NCI-H1436 (cell line): ENCODE results near the gene ITGAX.
"Not testable (repeated sequence)": the region's sequence is repeated elsewhere in the genome, so short reads cannot be mapped to it uniquely, and the experiment has no call there.

Experiments
- DNase-seq: peaks from one replicate; lab custom pipeline; 2025; lab: John Stamatoyannopoulos, UW

Gene ITGAX

DNA sequence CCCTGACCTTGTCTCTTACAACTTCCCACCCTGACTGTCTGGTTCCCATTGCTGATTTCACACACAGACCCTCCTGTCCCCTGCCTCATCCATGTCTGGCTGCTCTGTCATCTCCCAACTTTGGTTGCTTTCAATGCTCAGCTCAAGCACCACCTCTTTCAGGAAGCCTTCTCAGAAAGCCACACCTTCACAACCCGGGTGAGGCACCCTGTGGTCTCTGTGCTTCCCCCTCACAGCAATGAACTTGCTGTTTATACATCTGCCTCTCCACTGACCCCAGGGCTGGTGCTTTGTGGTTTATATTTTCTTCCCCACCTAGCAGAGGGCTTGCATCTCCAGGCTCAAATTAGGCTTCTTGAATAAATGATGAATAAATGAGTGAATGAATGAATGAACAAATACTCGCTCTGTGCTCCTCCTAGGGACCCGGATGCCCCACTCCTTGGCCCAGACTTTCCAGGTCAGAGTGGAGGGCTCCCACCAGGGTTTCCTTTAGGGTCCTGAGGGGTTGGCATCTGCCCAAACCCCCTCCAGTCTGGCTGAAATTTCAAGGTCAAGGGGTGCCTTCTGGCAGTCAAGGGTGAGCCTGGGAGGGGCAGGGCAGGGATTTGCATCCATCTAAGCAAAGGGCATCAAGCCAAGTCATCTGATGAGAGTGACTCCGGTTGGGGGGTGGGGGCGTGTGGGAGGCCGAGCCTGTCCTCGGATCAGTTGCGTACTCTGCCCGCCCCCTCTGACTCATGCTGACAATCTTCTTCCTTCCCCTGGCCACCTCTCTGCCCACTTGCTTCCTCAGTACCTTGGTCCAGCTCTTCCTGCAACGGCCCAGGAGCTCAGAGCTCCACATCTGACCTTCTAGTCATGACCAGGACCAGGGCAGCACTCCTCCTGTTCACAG, at the start of gene ITGAX:
Gene ITGAX, plus strand, starts transcription at position 783 of the 898 bp plus-strand sequence. Its CDS starts 79 bp downstream, at position 862.
- DNase-seq: no peak

DNA sequence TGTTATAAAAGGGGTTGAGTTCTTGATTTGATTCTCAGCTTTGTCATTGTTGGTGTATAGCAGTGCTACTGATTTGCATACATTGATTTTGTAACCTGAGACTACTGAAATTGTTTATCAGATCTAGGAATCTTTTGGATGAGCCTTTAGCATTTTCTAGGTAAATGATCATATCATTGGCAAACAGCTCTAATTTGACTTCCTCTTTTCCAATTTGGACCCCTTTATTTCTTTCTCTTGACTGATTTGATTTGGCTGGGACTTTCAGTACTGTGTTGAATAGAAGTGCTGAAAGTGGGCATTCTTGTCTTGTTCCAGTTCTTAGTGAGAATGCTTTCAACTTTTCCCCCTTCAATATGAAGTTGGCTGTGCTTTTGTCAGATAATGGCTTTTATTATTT, 49.8 kb upstream of the ITGAX start:
- DNase-seq: no peak

DNA sequence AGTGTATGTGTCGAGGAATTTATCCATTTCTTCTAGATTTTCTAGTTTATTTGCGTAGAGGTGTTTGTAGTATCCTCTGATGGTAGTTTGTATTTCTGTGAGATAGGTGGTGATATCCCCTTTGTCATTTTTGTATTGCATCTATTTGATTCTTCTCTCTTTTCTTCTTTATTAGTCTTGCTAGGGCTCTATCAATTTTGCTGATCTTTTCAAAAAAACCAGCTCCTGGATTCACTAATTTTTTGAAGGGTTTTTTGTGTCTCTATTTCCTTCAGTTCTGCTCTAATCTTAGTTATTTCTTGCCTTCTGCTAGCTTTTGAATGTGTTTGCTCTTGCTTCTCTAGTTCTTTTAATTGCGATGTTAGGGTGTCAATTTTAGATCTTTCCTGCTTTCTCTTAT, 46.6 kb upstream of the ITGAX start:
- DNase-seq: not testable (repeated sequence)

DNA sequence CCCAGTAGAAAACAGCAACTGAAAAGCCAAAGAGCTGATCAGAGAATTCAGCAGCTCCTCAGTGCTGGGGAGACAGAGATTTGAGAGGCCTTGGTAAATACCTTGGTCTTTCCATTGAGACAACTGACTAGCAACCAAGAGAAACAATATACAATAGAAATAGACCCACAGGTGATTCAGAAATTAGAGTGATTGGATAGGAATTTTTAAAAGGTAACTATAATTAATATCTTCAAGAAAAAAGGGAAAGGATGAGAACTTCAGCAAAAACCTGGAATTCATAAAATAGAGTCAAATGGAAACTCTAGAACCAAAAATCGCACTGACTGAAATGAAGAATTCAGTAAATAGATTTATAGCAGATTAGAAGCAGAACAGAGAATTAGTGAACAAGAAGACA, 32.5 kb upstream of the ITGAX start:
- no peak for DNase-seq

DNA sequence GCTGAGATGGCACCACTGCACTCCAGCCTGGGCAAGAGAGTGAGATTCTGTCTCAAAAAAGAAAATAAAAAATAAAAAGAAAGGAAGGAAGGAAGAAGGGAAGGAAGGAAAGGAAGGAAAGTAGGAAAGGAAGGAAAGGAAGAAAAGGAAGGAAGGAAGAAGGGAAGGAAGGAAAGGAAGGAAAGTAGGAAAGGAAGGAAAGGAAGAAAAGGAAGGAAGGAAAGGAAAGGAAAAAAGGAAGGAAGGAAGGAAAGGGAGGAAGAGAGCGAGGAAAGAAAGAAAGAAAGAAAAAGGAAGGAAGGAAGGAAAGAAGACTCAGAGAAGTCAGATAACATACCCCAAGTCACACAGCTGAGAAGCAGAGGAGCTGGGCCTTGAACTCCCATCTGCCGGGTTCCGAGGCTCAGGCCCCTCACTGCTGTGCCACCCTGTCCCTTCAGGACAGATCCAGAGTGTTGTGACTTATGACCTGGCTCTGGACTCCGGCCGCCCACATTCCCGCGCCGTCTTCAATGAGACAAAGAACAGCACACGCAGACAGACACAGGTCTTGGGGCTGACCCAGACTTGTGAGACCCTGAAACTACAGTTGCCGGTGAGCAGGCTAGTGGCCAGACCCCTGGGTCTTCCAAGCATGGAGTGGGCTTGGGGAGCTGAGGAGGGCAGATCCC, 30.9 kb upstream of the ITGAX start:
- no peak for DNase-seq

DNA sequence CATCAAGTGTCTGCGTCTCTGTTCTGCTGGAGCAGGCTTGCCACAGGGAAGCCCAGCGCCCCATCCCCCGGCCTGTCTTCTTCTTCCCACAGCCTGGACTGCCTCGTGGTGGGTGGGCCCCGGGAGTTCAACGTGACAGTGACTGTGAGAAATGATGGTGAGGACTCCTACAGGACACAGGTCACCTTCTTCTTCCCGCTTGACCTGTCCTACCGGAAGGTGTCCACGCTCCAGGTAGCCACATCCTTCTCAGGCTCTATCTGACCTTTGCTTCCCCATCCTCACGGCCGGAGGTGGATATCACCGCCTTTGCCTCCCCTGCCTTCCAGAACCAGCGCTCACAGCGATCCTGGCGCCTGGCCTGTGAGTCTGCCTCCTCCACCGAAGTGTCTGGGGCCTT, 29.8 kb upstream of the ITGAX start:
- DNase-seq: no peak

DNA sequence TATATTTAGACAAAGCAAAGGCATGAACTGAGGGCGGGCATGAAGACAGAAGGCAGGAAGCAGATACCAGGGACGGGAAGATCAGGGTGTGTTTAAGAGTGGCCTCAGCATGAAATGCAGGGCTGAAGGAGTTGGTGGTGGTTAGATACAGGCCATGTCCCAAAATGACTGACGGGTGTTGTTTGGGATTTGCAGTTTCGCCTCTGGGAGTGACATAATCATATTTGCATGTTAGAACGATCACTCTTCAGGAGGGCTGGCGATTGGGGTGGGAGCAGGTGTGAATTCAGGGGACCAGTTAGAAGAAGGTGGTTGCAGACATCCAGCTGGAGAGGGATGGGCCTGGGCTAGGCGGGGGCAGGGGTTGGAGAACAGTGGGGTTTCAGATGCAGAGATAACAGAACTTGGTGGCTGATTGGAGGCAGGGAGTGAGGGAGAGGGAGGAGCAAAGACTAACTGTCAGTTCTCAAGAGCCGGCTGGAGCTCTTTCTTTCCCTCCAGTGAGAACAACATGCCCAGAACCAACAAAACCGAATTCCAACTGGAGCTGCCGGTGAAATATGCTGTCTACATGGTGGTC, 27.2 kb upstream of the ITGAX start:
- DNase-seq: no peak

DNA sequence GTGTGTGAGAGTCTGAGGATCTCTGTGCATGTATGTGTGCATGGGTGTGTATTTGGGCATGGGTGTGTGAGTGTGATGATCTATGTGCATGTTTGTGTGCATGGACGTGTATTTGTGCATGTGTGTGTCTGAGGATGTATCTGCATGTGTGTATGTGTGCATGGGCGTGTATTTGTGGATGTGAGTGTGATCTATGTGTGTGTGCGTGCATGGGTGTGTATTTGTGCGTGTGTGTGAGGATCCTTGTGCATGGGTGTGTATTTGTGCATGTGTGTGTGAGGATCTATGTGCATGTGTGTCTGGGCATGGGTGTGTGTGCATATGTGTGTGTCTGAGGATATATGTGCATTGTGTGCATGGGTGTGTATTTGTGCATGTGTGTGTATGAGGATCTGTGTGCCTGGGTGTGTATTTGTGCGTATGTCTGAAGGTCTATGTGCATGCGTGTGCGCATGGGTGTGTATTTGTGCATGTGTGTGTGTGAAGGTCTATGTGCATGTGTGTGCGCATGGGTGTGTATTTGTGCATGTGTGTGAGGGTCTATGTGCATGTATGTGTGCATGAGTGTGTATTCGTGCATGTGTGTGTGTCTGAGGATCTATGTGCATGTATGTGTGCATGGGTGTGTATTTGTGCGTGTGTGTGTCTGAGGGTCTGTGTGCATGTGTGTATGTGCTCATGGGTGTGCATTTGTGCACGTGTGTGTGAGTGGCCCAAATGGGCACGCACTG, 26.5 kb upstream of the ITGAX start:
- DNase-seq: no peak

DNA sequence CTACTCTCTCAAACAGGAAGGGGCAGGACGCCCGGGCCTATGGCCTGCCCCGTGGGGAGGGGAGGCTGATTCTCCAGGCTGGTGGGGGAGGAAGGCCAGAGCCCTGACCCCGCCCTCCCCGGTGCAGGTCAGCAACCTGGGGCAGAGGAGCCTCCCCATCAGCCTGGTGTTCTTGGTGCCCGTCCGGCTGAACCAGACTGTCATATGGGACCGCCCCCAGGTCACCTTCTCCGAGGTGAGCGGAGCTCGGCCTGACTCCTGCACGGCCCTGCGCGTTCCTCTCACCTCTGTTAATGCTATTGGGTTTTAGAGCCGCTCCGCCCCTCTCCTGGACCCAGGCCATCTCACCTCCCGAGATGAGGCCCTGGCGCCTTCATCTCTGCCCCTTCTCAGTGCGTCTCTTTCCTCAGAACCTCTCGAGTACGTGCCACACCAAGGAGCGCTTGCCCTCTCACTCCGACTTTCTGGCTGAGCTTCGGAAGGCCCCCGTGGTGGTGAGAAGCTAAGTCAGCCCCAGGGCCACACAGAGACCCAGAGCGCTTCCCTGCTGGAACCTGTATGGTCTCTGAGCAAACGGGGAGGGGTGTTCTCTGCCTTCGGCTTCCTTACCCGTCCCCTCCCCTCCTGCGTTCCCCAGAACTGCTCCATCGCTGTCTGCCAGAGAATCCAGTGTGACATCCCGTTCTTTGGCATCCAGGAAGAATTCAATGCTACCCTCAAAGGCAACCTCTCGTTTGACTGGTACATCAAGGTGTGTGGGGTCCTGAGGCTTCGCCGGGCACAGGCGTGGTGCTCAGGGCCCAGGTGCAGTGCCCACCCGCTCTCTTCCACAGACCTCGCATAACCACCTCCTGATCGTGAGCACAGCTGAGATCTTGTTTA, 25.1 kb upstream of the ITGAX start:
- no peak for DNase-seq

DNA sequence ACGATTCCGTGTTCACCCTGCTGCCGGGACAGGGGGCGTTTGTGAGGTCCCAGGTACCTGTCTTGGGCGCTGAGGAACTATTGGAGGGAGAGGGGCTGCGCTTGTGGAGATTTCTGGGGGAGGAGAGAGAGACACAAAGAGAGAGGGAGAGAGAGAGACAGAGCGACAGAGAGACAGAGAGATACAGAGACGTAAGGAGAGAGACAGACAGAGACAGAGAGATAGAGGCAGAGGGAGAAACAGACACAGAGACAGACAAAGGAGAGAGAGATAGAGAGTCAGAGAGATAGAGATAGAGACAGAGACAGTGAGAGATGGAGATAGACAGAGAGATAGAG, 24.5 kb upstream of the ITGAX start:
- no peak for DNase-seq

DNA sequence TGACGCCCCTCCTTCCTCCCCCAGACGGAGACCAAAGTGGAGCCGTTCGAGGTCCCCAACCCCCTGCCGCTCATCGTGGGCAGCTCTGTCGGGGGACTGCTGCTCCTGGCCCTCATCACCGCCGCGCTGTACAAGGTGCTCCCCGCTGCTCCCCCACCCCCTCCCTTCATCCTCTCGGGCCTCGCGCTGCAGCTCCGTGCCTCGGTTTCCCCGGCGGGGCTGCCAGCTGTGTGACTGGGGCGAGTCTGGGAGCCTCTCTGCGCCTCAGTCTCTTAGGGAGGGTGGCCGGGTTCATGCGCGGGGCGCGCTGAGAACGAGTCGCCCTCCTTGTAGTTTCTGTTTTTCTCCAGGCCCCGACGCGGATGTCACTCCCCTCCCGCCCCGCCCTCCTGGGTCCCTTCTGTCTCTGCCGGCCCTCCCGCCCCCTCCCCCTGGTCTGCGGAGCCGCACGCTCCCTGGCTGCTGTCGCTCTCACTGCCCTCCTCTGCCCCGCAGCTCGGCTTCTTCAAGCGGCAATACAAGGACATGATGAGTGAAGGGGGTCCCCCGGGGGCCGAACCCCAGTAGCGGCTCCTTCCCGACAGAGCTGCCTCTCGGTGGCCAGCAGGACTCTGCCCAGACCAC, 23.7 kb upstream of the ITGAX start:
- DNase-seq: no peak

DNA sequence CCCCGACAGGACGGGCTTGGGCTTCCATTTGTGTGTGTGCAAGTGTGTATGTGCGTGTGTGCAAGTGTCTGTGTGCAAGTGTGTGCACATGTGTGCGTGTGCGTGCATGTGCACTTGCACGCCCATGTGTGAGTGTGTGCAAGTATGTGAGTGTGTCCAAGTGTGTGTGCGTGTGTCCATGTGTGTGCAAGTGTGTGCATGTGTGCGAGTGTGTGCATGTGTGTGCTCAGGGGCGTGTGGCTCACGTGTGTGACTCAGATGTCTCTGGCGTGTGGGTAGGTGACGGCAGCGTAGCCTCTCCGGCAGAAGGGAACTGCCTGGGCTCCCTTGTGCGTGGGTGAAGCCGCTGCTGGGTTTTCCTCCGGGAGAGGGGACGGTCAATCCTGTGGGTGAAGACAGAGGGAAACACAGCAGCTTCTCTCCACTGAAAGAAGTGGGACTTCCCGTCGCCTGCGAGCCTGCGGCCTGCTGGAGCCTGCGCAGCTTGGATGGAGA, 23.1 kb upstream of the ITGAX start:
- no peak for DNase-seq

DNA sequence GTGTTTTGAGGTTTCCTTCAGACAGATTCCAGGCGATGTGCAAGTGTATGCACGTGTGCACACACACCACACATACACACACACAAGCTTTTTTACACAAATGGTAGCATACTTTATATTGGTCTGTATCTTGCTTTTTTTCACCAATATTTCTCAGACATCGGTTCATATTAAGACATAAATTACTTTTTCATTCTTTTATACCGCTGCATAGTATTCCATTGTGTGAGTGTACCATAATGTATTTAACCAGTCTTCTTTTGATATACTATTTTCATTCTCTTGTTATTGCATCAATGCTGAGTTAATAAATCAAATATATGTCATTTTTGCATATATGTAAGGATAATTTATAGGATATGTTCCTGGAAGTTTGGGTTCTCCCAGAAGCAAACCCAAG, 22.4 kb upstream of the ITGAX start:
- no peak for DNase-seq

DNA sequence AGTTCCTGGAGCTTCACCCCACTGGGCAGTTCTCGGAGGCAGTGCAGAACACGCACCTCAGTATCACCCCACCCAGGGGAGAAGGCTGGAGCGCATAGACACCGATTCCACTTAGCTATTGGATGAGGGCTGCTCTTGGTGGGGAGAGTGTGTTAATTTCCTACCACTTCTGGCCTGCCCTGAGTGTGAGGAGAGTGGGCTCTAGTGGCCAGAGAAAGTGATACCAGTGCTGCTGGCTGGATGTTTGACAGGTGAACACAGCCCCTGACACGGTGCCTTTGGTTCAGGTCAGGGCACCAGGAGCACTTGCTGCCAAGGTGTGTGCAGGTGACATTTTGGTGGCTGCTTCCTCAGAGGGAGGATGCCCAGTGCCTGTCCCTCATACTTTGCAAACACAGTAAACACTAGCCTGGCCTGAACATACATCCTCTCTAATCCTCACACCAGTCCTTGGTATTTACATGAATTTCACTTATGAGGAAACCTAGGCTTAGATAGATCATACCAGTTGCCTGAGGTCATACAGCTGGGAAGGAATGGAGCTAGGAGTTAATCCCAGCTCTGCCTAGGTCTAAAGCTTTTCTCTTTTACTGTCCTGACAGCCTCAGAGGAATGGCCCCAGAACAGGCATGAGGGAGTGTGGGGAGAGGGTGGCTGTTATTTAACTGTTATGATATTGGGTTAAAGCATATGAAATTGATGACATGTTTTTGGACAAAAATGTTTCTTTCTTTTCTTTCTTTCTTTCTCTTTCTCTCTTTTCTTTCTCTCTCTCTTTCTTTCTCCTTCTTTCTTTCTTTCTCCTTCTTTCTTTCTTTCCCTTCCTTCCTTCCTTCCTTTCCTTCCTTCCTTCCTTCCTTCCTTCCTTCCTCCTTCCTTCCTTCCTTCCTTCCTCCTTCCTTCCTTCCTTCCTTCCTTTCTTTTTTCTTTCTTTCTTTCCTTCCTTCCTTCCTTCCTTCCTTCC, 21.0 kb upstream of the ITGAX start:
- DNase-seq: peak; percentile 2

DNA sequence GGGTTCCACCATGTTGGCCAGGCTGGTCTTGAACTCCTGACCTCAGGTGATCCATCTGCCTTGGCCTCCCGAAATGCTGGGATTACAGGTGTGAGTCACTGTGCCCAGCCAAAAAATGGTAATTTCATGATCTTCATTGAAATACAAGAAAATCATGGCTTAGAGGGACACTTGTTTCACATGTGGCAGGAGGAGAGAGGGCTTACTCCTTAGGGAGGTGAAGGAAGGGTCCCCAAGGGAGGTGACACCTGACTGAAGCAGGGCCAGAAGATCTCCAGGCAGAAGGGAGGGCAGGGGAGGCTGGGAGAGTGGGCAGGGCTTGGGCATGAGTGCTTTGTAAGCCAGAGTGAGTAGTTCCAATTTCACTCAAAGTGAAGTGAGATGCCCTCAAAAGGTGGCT, 20.0 kb upstream of the ITGAX start:
- DNase-seq: no peak

DNA sequence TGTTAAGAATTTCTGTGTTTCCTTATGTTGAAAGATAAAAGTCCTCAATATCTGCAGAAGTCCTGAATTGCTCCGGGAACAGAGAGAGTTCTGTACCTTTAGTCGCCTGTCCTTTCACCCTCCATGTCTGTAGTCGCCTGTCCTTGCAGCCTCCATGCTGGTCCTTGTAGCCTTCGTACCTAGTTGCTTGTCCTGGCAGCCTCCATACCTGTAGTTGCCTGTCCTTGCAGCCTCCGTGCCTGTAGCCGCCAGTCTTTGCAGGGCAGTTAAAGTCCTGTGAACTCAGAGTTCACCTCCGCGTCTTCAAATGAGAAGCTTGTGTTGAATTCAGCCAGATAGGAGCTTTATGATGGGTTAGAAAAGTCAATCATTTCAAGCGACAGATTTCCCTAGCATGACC, 19.5 kb upstream of the ITGAX start:
- DNase-seq: no peak

DNA sequence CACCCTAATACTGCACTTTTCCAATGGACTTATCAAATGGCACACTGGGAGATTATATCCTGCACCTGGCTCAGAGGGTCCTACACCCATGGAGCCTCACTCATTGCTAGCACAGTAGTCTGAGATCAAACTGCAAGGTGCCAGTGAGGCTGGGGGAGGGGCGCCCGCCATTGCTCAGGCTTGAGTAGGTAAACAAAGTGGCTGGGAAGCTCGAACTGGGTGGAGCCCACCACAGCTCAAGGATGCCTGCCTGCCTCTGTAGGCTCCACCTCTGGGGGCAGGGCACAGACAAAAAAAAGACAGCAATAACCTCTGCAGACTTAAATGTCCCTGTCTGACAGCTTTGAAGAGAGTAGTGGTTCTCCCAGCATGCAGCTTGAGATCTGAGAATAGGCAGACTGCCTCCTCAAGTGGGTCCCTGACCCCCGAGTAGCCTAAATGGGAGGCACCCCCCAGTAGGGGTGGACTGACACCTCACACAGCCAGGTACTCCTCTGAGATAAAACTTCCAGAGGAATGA, 16.8 kb upstream of the ITGAX start:
- not testable (repeated sequence) for DNase-seq

DNA sequence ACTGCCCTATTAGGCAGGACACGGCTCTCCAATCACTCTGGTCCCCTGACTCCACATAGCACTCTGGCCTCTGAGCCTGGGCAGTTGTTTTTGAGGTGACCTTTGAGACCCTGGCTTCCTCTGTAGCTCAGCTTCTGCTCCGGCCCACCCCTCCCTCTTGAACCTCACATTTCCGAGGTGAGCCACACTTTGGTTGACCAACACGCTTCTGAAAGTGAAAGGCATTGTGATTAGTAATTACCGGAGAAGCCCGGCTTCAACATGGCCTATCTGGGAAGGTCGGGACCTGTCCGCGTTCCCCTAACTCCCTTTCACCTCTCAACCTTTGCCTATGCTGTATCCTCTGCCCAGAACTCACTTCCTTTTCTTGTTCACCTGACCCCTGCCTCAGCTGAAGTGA, 10.3 kb upstream of the ITGAX start:
- DNase-seq: no peak

DNA sequence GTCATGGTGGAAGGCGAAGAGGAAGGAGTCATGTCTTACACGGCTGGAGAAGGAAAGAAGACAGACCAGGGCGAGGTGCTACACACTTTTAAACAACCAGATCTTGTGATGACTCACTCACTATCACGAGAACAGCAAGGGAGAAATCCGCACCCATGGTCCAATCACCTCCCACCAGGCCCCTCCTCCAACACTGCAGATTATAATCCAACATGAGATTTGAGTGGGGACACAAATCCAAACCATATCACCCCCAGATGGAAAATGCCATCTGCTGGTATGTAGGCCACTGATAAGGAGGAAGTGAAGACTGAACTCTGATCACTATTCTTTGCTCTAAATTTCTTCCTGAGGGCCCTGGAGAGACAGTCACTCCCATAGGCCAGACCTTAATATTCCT, 7.5 kb upstream of the ITGAX start:
- no peak for DNase-seq
